ENCODE results near the gene MRPS34.

Gene MRPS34

GRCh38 chr16:1770328-1771187 is 2.4 kb downstream of the MRPS34 start:
- peak overlapping the region; percentile 88 to 97 (median 96) for H3K4me3 Mint-ChIP-seq
- H3K27ac Mint-ChIP-seq = no peak overlapping the region
- peaks cover 3% of the 10 kb centered on the region for H3K36me3 Mint-ChIP-seq (ENCODE audit: low read depth)
- peaks cover 8% of the 10 kb centered on the region for H3K4me1 Mint-ChIP-seq
- TF ChIP-seq CTCF (IDR thresholded peaks at IDR 0.05; ENCODE audit: unreplicated experiment in 3 of 3) = no peak
- no peaks in the 10 kb centered on the region for H3K9me3 Mint-ChIP-seq
- no peaks in the 10 kb centered on the region for H3K27me3 Mint-ChIP-seq (ENCODE audit: low read depth)

- peaks cover 8% of the 10 kb centered on the region for H3K4me1 Mint-ChIP-seq
- H3K4me3 Mint-ChIP-seq = peak overlapping the region; percentile 82 to 88 (median 87)
- no peaks in the 10 kb centered on the region for H3K9me3 Mint-ChIP-seq
- H3K27me3 Mint-ChIP-seq (ENCODE audit: low read depth) = no peaks in the 10 kb centered on the region
- H3K36me3 Mint-ChIP-seq (ENCODE audit: low read depth) = peaks cover 3% of the 10 kb centered on the region
- no peak for TF ChIP-seq CTCF (IDR thresholded peaks at IDR 0.05; ENCODE audit: unreplicated experiment in 3 of 3)
- no peak overlapping the region for H3K27ac Mint-ChIP-seq
Measured at GRCh38 chr16:1769402-1770300, 3.3 kb downstream of the MRPS34 start.

- no peak overlapping the region for H3K4me3 Mint-ChIP-seq
- H3K36me3 Mint-ChIP-seq (ENCODE audit: low read depth) = peaks cover 3% of the 10 kb centered on the region
- peaks cover 8% of the 10 kb centered on the region for H3K4me1 Mint-ChIP-seq
- no peaks in the 10 kb centered on the region for H3K9me3 Mint-ChIP-seq
- no peak for TF ChIP-seq CTCF (IDR thresholded peaks at IDR 0.05; ENCODE audit: unreplicated experiment in 3 of 3)
- no peak overlapping the region for H3K27ac Mint-ChIP-seq
- H3K27me3 Mint-ChIP-seq (ENCODE audit: low read depth) = no peaks in the 10 kb centered on the region
Measured at GRCh38 chr16:1768767-1769401, 4.0 kb downstream of the MRPS34 start.

- Mint-ChIP-seq H3K36me3 (ENCODE audit: low read depth) (peaks cover 3% of the 10 kb centered on the region), H3K9me3 (no peaks in the 10 kb centered on the region), H3K27me3 (ENCODE audit: low read depth) (no peaks in the 10 kb centered on the region), H3K4me3 (peak overlapping the region in 1 of 3 experiments; percentile 34), H3K4me1 (peaks cover 8% of the 10 kb centered on the region), H3K27ac (no peak overlapping the region)
- no peak for TF ChIP-seq CTCF (IDR thresholded peaks at IDR 0.05; ENCODE audit: unreplicated experiment in 3 of 3)
Measured at GRCh38 chr16:1768061-1768766, 4.7 kb downstream of the MRPS34 start.

GRCh38 chr16:1767116-1767994 is 5.6 kb downstream of the MRPS34 start:
- Mint-ChIP-seq H3K27ac (no peak overlapping the region), H3K36me3 (ENCODE audit: low read depth) (peaks cover 3% of the 10 kb centered on the region), H3K27me3 (ENCODE audit: low read depth) (no peaks in the 10 kb centered on the region), H3K9me3 (no peaks in the 10 kb centered on the region), H3K4me3 (peak overlapping the region in 1 of 3 experiments; percentile 51), H3K4me1 (peaks cover 7% of the 10 kb centered on the region)
- TF ChIP-seq CTCF (IDR thresholded peaks at IDR 0.05; ENCODE audit: unreplicated experiment in 3 of 3) = no peak

All from nephron (organoid).